Ishikawa (cell line): ENCODE data around the gene SH3PXD2A.
A peak's percentile ranks its signal among the peaks of the same experiment; 100 is the strongest.

Source experiments
- EGR1 ChIP-seq: IDR thresholded peaks from 2 replicates; pipeline ENCODE4 v1.6.1; 2012
- TAF1 ChIP-seq: IDR thresholded peaks from 2 replicates; pipeline ENCODE4 v1.6.1; 2012; ENCODE audit warnings: low read depth, mild to moderate bottlenecking
- TCF12 ChIP-seq: IDR thresholded peaks from 2 replicates; pipeline ENCODE4 v1.6.1; 2012; ENCODE audit warnings: low read depth

DNA sequence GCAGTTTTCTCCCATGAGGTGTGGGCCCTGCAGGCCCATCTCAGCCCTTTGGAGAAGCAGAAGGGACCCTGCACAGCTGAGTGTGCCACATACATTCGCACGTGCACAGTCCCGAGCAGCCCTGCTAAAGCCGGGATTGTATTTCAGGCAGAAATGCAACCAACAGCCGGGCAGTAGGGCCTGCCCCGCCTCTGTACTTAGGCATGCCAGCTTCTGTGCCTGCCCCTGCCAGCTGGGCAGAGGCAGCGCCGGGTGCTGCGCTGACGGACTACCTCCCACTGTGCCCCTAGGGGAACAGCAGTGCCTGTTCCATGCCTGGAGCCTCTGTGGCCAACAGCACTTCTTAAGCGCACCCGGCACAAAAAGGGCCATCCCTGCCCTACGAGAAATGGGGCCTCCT lies 191.6 kb downstream of the SH3PXD2A start:
- TF ChIP-seq TCF12 (peak; percentile 61; the same call in 1 of the 2 replicates), TAF1 (no peak), EGR1 (no peak)
